Psoas muscle (tissue), 8 donors: ENCODE results near the gene LRRC8C. TPM values are rescaled to one million over a fixed set of nuclear protein-coding genes. Genes with fewer than 3 reads are reported as not detected.
"Not testable (repeated sequence)": the region's sequence is repeated elsewhere in the genome, so short reads cannot be mapped to it uniquely, and the experiment has no call there.

Experiments
- ATAC-seq, 4 donors: fragments of 200-7000 bp; cut with Tn5 transposase; one replicate each; pipeline ENCODE4 v1.9.1; 2020; ENCODE audit warnings: moderate library complexity in 3 of 4, mild to moderate bottlenecking in 2 of 4
- DNase-seq, 2 donors: peaks; one replicate each; pipeline ENCODE4 v3.0.0-alpha.2; 2020
- H3K27ac ChIP-seq: fragments of 200-600 bp; one replicate; pipeline ENCODE4 v1.8.0; 2022
- H3K27me3 ChIP-seq, 3 donors: fragments of 200-600 bp in 1 of 3; one replicate each; pipeline versions ENCODE4 v1.6.1 to v1.8.0; 2013 to 2022; ENCODE audit warnings: low read length in 2 of 3, mild to moderate bottlenecking in 2 of 3, moderate library complexity in 1 of 3; ENCODE audit not compliant: insufficient read depth in 3 of 3
- H3K36me3 ChIP-seq, 2 donors: fragments of 200-600 bp in 1 of 2; one replicate each; pipeline versions ENCODE4 v1.6.1 to v1.8.0; 2013 to 2022; ENCODE audit warnings: low read depth in 1 of 2, mild to moderate bottlenecking in 1 of 2, moderate library complexity in 1 of 2; ENCODE audit not compliant: insufficient read depth in 1 of 2
- H3K4me1 ChIP-seq: fragments of 200-600 bp; one replicate; pipeline ENCODE4 v1.8.0; 2022
- H3K4me3 ChIP-seq: fragments of 200-600 bp; one replicate; pipeline ENCODE4 v1.8.0; 2022; ENCODE audit warnings: mild to moderate bottlenecking
- H3K9me3 ChIP-seq: fragments of 200-600 bp; one replicate; pipeline ENCODE4 v1.8.0; 2022
- WGBS, 3 donors: extraction: QIAGEN DNeasy Blood & Tissue Kit; methylation state at CpG; one replicate each; pipeline versions ENCODE4 v1.1.6 to v1.1.7; 2013; 5-methylcytosine and 5-hydroxymethylcytosine counted together
- intact Hi-C, 2 donors: fragments of 100-400 bp; cut with DNase I; formaldehyde crosslinking; loops; one replicate each; pipeline versions ENCODE4 v1.11.0 to v1.14.2; 2022
- polyA plus RNA-seq, 3 donors: library from polyadenylated mRNA; stranded (reverse); fragments of 200-250 nt; gene quantifications; one replicate each; pipeline ENCODE4 v1.2.3, GENCODE V29; 2013
- total RNA-seq, 4 donors: library from RNA; stranded (reverse); fragmentation: NEBNext Ultra II Directional in 2 of 4; extraction: Animal tissue kit (Norgen Biotek cat#: 25700) in 2 of 4; gene quantifications; one replicate each; pipeline versions ENCODE4 v1.2.1 to v1.2.4, GENCODE V29; 2021 to 2023
- TF ChIP-seq, protein P1 (sequence below): fragments of 200-600 bp; IDR thresholded peaks from one replicate; pipeline ENCODE4 v1.8.0; 2022; ENCODE audit warnings: antibody characterized with exemption
- donor health status: healthy with polysubstance abuse.
- donor health status: DM: no; HTN: no; CAD: no; lungs with moderate emphysema.
- donor health status: Bipolar disorder and iron deficiency.
- donor health status: healthy.
- donor health status: DM: yes; HTN: yes; CAD: no.
- donor health status: DM: no; HTN: no; CAD: no.
- donor health status: DM: no; HTN: no; CAD: no.
- donor health status: DM: yes; HTN: yes; CAD: no.

Gene LRRC8C
- total and polyA plus RNA-seq, 7 donors, result 1.4 to 4.1 (median 2.8) TPM

DNA sequence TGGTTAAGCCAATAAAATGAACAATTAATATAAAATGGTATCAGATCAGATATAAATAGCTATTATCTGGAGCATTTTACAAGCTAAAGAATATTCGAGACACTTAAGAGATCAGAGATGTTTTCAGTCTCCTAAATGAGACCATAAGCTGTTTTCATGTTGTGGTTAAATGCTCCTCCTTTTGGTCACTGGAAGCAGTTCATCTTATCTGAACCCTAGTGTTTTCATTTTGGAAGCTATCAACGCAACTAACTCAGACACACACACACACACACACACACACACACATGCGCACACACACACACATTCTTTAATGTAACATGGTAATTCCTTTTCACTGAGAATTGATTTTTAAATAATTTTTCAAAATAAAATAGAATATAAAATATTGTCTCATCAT is 10.0 kb upstream of the LRRC8C start:
- no peak for DNase-seq
- H3K4me3 ChIP-seq, result no peak overlapping the region
- WGBS, 3 donors, result 59 to 74% (median 63%) methylated on average over 3 of the region's 3 CpGs
- H3K27me3 ChIP-seq, result no peaks in the 10 kb centered on the region
- no peak for ATAC-seq
- no peak overlapping the region for H3K27ac ChIP-seq
- no peaks in the 10 kb centered on the region for H3K9me3 ChIP-seq
- H3K4me1 ChIP-seq, result no peaks in the 10 kb centered on the region
- TF ChIP-seq, protein P1, sequence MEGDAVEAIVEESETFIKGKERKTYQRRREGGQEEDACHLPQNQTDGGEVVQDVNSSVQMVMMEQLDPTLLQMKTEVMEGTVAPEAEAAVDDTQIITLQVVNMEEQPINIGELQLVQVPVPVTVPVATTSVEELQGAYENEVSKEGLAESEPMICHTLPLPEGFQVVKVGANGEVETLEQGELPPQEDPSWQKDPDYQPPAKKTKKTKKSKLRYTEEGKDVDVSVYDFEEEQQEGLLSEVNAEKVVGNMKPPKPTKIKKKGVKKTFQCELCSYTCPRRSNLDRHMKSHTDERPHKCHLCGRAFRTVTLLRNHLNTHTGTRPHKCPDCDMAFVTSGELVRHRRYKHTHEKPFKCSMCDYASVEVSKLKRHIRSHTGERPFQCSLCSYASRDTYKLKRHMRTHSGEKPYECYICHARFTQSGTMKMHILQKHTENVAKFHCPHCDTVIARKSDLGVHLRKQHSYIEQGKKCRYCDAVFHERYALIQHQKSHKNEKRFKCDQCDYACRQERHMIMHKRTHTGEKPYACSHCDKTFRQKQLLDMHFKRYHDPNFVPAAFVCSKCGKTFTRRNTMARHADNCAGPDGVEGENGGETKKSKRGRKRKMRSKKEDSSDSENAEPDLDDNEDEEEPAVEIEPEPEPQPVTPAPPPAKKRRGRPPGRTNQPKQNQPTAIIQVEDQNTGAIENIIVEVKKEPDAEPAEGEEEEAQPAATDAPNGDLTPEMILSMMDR, result no peak
- H3K36me3 ChIP-seq, result no peaks in the 10 kb centered on the region
- intact Hi-C loops, result no loop called here

DNA sequence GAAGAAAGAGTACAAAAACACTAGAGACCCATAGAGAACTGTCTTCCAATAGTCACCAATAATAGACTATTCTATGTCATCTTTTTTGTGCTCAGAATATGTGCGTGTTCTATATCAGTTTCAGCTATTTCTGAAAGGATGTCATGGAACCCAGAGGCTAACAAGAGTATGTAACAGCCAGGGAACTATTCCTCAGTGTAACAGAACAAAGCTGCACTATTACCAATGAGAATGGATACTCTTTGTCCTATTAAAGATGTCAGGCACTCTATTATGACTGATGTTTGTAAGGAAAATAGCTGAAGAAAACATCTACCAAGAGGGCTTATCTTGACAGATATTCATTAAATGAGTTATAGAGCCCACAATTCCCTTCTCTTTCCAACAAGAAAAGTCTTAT is 8.6 kb upstream of the LRRC8C start:
- intact Hi-C loops, result no loop called here
- 91 to 98% (median 94%) methylated on average over 1 of the region's 1 CpG for WGBS, 3 donors
- no peak for ATAC-seq
- no peak for DNase-seq
- no peak overlapping the region for H3K4me3 ChIP-seq
- no peaks in the 10 kb centered on the region for H3K9me3 ChIP-seq
- H3K27me3 ChIP-seq, result no peaks in the 10 kb centered on the region
- TF ChIP-seq, protein P1, result no peak
- no peaks in the 10 kb centered on the region for H3K36me3 ChIP-seq
- no peak overlapping the region for H3K27ac ChIP-seq
- no peaks in the 10 kb centered on the region for H3K4me1 ChIP-seq

DNA sequence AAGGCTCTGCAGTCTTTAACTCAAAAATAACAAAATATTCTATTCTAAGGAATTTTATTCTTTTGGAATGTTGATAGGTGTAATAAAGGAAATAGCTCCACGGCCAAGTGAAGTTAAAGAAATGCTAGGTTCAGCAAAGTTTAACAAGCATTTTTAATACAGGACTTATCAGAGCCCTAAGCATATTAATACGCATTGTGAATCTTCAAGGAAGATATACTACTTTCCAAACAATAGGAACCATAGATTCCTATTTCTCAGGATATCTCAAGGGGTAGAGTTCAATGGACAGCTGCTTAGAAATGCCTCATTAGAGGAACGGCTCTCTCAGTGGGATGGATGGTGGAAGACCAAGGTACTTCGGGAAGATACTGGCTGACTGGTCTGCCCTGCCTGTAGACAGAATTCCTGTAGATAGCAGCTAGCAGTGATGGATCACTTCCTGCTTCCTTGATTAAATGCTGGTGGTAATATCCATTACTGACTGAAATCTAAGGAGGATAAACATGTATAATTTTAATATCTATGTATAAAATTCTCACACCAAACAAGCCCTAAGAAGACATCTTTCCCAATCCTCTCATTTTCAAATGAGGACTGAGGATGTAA is 8.1 kb upstream of the LRRC8C start:
- H3K36me3 ChIP-seq, result no peaks in the 10 kb centered on the region
- no peak for DNase-seq
- TF ChIP-seq, protein P1, result no peak

DNA sequence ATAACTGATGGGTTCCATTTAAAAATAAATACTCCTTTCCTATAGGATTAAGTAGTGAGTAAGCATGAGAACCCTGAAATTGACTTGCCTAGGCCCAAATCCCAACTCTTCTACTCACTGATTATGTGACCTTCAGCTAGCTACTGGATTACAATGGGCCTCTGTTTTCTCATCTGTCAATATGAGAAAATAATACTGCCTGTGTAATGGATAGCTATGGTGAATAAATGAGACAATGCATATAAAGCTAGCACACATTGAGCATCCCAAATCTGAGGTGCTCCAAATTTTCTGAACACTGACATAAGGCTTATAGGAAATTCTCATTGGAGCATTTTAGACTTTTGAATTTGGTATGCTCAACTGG is 5.3 kb upstream of the LRRC8C start:
- no peak for DNase-seq
- H3K27ac ChIP-seq, result no peak overlapping the region
- ATAC-seq, result no peak
- H3K4me1 ChIP-seq, result no peaks in the 10 kb centered on the region
- no peaks in the 10 kb centered on the region for H3K36me3 ChIP-seq
- H3K9me3 ChIP-seq, result no peaks in the 10 kb centered on the region
- TF ChIP-seq, protein P1, result no peak
- no peak overlapping the region for H3K4me3 ChIP-seq
- intact Hi-C loops, result no loop called here
- no peaks in the 10 kb centered on the region for H3K27me3 ChIP-seq

More for the DNA sequence above, 8.1 kb upstream of the LRRC8C start:
- no peak overlapping the region for H3K4me3 ChIP-seq
- H3K27ac ChIP-seq, result no peak overlapping the region
- no peaks in the 10 kb centered on the region for H3K27me3 ChIP-seq
- WGBS, 3 donors, result 71 to 82% (median 75%) methylated on average over 4 of the region's 4 CpGs
- no peaks in the 10 kb centered on the region for H3K9me3 ChIP-seq
- ATAC-seq, result no peak
- intact Hi-C loops, result no loop called here
- H3K4me1 ChIP-seq, result no peaks in the 10 kb centered on the region

DNA sequence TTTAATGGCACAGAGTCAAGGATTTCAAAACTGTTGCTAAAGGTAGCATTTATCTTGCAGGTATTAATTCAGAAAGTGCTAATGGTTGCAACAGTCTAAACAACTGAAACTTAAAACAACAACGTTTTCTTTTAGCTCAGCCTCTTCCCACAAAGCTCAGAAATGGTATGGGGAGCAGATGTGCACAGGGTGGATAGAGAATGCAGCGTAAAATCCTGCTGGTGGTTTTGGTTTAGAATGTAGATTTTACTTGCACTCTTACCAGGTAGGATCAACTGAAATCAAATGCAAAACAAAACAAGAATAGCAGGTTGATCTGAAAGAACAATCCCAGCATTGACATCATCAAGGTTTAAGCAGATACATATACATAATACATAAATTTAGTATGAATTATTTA is 3.8 kb upstream of the LRRC8C start:
- TF ChIP-seq, protein P1, result no peak
- 61 to 69% (median 67%) methylated on average over 2 of the region's 2 CpGs for WGBS, 3 donors
- Histone ChIP-seq H3K27me3 (peaks cover 0 to 6% (median 0%) of the 10 kb centered on the region in 3 donors), H3K4me1 (no peaks in the 10 kb centered on the region), H3K4me3 (no peak overlapping the region), H3K36me3 (no peaks in the 10 kb centered on the region), H3K27ac (no peak overlapping the region), H3K9me3 (no peaks in the 10 kb centered on the region)
- ATAC-seq (no peak), DNase-seq (no peak)
- intact Hi-C loops, result no loop called here

DNA sequence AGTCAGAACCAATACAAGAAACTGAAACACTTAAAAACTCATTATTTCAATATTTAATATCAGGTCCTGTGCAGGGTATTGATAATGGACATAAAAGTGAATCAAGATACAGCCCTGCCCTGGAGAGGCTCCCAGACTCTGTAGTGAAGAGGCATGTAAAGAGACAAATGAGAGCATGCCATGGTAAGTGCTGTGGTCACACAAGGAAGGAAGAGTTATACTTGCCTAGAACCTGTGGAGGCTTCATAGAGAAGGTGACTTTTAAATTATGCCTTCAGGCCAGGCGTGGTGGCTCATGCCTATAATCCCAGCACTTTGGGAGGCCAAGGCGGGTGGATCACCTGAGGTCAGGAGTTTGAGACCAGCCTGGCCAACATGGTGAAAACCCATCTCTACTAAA is 3.3 kb upstream of the LRRC8C start:
- H3K4me3 ChIP-seq, H3K27ac ChIP-seq, intact Hi-C loops, ATAC-seq, H3K27me3 ChIP-seq, DNase-seq, H3K9me3 ChIP-seq, H3K4me1 ChIP-seq, H3K36me3 ChIP-seq: not testable (repeated sequence)
- 91 to 98% (median 97%) methylated on average over 2 of the region's 2 CpGs for WGBS, 3 donors
